ENCODE data around the gene ALDOA.

- TF ChIP-seq STAT5B (CRISPR knock-in tag; IDR thresholded peaks at IDR 0.05), result no peak
- TF ChIP-seq STAT6 (CRISPR knock-in tag; IDR thresholded peaks at IDR 0.05), result no peak
- TF ChIP-seq, protein P1, sequence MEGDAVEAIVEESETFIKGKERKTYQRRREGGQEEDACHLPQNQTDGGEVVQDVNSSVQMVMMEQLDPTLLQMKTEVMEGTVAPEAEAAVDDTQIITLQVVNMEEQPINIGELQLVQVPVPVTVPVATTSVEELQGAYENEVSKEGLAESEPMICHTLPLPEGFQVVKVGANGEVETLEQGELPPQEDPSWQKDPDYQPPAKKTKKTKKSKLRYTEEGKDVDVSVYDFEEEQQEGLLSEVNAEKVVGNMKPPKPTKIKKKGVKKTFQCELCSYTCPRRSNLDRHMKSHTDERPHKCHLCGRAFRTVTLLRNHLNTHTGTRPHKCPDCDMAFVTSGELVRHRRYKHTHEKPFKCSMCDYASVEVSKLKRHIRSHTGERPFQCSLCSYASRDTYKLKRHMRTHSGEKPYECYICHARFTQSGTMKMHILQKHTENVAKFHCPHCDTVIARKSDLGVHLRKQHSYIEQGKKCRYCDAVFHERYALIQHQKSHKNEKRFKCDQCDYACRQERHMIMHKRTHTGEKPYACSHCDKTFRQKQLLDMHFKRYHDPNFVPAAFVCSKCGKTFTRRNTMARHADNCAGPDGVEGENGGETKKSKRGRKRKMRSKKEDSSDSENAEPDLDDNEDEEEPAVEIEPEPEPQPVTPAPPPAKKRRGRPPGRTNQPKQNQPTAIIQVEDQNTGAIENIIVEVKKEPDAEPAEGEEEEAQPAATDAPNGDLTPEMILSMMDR (IDR thresholded peaks at IDR 0.05 in 2 of 3, conservative IDR thresholded peaks at IDR 0.05 in 1 of 3; ENCODE audit: insufficient read depth in 2 of 3, low read depth in 1 of 3, low read length in 3 of 3), result 0 out of 6 replicates have a peak, but pooled peaks of 1 of the 3 experiments have one; percentile 8
- TF ChIP-seq, protein P2, sequence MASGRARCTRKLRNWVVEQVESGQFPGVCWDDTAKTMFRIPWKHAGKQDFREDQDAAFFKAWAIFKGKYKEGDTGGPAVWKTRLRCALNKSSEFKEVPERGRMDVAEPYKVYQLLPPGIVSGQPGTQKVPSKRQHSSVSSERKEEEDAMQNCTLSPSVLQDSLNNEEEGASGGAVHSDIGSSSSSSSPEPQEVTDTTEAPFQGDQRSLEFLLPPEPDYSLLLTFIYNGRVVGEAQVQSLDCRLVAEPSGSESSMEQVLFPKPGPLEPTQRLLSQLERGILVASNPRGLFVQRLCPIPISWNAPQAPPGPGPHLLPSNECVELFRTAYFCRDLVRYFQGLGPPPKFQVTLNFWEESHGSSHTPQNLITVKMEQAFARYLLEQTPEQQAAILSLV (tag; IDR thresholded peaks at IDR 0.05), result no peak
- TF ChIP-seq RBFOX2 (IDR thresholded peaks at IDR 0.05; ENCODE audit: low read depth, low read length), result peak; percentile 99
- no peak for TF ChIP-seq ZFP1 (CRISPR knock-in tag; IDR thresholded peaks at IDR 0.05)
- TF ChIP-seq, protein P3, sequence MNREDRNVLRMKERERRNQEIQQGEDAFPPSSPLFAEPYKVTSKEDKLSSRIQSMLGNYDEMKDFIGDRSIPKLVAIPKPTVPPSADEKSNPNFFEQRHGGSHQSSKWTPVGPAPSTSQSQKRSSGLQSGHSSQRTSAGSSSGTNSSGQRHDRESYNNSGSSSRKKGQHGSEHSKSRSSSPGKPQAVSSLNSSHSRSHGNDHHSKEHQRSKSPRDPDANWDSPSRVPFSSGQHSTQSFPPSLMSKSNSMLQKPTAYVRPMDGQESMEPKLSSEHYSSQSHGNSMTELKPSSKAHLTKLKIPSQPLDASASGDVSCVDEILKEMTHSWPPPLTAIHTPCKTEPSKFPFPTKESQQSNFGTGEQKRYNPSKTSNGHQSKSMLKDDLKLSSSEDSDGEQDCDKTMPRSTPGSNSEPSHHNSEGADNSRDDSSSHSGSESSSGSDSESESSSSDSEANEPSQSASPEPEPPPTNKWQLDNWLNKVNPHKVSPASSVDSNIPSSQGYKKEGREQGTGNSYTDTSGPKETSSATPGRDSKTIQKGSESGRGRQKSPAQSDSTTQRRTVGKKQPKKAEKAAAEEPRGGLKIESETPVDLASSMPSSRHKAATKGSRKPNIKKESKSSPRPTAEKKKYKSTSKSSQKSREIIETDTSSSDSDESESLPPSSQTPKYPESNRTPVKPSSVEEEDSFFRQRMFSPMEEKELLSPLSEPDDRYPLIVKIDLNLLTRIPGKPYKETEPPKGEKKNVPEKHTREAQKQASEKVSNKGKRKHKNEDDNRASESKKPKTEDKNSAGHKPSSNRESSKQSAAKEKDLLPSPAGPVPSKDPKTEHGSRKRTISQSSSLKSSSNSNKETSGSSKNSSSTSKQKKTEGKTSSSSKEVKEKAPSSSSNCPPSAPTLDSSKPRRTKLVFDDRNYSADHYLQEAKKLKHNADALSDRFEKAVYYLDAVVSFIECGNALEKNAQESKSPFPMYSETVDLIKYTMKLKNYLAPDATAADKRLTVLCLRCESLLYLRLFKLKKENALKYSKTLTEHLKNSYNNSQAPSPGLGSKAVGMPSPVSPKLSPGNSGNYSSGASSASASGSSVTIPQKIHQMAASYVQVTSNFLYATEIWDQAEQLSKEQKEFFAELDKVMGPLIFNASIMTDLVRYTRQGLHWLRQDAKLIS (CRISPR knock-in tag; IDR thresholded peaks at IDR 0.05), result no peak
- peak; percentile 37; the same call in 1 of the 2 replicates for TF ChIP-seq NBN (IDR thresholded peaks at IDR 0.05; ENCODE audit: low read depth)
- no peak for TF ChIP-seq PHF21A (IDR thresholded peaks at IDR 0.05; ENCODE audit: borderline replicate concordance, low read depth)
- peak; percentile 12; the same call in 1 of the 2 replicates for TF ChIP-seq EP300 (IDR thresholded peaks at IDR 0.05; ENCODE audit: low read length)
- no peak for TF ChIP-seq BRD9 (IDR thresholded peaks at IDR 0.05; ENCODE audit: low read depth, partially characterized antibody)
- TF ChIP-seq KDM4B (IDR thresholded peaks at IDR 0.05; ENCODE audit: borderline replicate concordance in 2 of 2, low read depth in 1 of 2), result peak in 1 of 2 experiments; percentile 78; a peak in 2 of 4 replicates
- TF ChIP-seq CREB1 (IDR thresholded peaks at IDR 0.05), result peak; percentile 92
- TF ChIP-seq CREB1 (CRISPR knock-in tag; IDR thresholded peaks at IDR 0.05), result peak; percentile 91
- TF ChIP-seq CBX3 (IDR thresholded peaks at IDR 0.05; ENCODE audit: borderline replicate concordance in 1 of 2, low read length in 2 of 2), result no peak
These were observed 10.1 kb downstream of the ALDOA start, which contains the start of gene PPP4C for GRCh38 chr16:30075503-30076275.

Data from K562 (cell line).